Neural crest cell (in vitro differentiated cells): ENCODE measurements around the gene SPN. TPM values are rescaled to one million over a fixed set of nuclear protein-coding genes. Genes with fewer than 3 reads are reported as not detected.
"Not testable (repeated sequence)": the region's sequence is repeated elsewhere in the genome, so short reads cannot be mapped to it uniquely, and the experiment has no call there.

Source experiments
- DNase-seq: peaks from one replicate; pipeline ENCODE4 v3.0.0; 2021; ENCODE audit warnings: low read depth, mixed read lengths, low spot score
- H3K27ac Mint-ChIP-seq: one replicate; pipeline ENCODE4 v1.8.0; 2021; ENCODE audit warnings: mild to moderate bottlenecking, mixed read lengths; ENCODE audit not compliant: unreplicated experiment
- H3K27me3 Mint-ChIP-seq: 2 replicates; pipeline ENCODE4 v1.8.0; 2021; ENCODE audit warnings: low read depth, mild to moderate bottlenecking, mixed read lengths
- H3K36me3 Mint-ChIP-seq: 2 replicates; pipeline ENCODE4 v1.8.0; 2021; ENCODE audit warnings: low read depth, mild to moderate bottlenecking, mixed read lengths
- H3K4me1 Mint-ChIP-seq: 2 replicates; pipeline ENCODE4 v1.8.0; 2021; ENCODE audit warnings: mixed read lengths
- H3K4me3 Mint-ChIP-seq: one replicate; pipeline ENCODE4 v1.8.0; 2021; ENCODE audit warnings: mild to moderate bottlenecking, mixed read lengths
- H3K9me3 Mint-ChIP-seq: 2 replicates; pipeline ENCODE4 v1.8.0; 2021; ENCODE audit warnings: mixed read lengths
- CTCF ChIP-seq: fragments of 200-600 bp; sonication (generic); conservative IDR thresholded peaks from 2 replicates; pipeline ENCODE4 v1.5.0; 2021; ENCODE audit warnings: antibody characterized with exemption, mild to moderate bottlenecking
- long read RNA-seq: library from polyadenylated mRNA; unstranded; transcript quantifications from one replicate; pipeline ENCODE4 v2.0.0, GENCODE V29; 2020
- total RNA-seq: library from RNA; stranded (reverse); gene quantifications from 2 replicates; pipeline ENCODE4 v1.2.1, GENCODE V29; 2021

SPN gene
- total RNA-seq, result 0.07 and 0.16 TPM in 2 replicates
- long read RNA-seq, result 0 reads

DNA sequence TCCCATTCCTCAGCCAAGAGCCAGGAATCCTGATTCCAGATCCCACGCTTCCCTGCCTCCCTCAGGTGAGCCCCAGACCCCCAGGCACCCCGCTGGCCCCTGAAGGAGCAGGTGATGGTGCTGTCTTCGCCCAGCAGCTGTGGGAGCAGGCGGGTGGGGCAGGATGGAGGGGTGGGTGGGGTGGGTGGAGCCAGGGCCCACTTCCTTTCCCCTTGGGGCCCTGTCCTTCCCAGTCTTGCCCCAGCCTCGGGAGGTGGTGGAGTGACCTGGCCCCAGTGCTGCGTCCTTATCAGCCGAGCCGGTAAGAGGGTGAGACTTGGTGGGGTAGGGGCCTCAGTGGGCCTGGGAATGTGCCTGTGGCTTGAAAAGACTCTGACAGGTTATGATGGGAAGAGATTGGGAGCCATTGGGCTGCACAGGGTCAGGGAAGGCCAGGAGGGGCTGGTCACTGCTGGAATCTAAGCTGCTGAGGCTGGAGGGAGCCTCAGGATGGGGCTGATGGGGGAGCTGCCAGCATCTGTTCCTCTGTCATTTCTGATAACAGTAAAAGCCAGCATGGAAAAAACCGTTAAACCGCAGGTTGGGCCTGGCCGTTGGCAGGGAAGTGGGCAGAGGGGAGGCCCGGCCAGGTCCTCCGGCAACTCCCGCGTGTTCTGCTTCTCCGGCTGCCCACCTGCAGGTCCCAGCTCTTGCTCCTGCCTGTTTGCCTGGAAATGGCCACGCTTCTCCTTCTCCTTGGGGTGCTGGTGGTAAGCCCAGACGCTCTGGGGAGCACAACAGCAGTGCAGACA is at the start of gene SPN:
TSS of gene SPN (plus strand) at position 232 of the 791 bp plus-strand sequence. CDS start at position 714, 482 bp downstream.
- H3K9me3 Mint-ChIP-seq, result no peaks in the 10 kb centered on the region
- H3K27ac Mint-ChIP-seq, result no peak within 1 kb of the TSS
- no peak for DNase-seq
- no peak within 1 kb of the TSS for H3K4me3 Mint-ChIP-seq
- no peak for TF ChIP-seq CTCF
- peaks cover 31% of the 10 kb centered on the region for H3K4me1 Mint-ChIP-seq
- H3K27me3 Mint-ChIP-seq, result no peaks in the 10 kb centered on the region
- H3K36me3 Mint-ChIP-seq, result no peaks in the 10 kb centered on the region

DNA sequence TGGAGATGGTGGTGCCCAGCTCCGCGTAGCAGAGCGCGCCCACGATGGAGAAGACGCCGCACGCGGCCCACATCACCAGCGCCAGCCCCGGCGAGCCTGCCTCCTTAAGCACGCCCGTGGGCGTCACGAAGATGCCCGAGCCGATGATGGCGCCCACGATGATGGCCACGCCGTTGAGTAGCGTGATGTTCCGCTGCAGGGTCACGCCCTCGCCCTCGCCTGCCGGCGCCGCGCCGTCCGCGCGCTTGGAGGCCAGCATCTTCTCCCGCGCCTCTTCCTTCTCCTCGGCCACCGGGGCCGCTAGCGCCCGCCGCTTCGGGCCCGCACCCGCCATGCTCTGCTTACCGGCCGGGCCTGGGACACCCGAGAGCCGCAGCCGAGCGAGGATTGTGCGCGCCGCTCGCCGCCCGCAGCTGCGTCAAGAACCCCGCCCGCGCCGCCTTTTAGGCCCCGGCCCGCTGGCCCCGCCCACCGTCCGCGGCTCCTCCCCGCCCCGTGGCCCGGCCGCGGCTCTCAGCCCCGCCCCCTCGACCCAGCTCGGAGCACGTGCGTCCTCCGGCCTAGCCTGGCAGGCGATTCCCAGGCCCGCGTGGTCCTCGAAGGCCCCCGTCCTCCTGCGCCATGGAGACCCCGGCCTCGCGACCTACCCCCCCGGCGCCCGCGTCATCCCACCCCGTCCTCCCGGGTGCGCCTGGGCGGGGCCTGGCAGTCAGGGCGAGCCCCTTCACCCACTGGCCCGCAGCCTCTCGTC is 49.6 kb upstream of the SPN start:
- not testable (repeated sequence) for H3K27me3 Mint-ChIP-seq, H3K9me3 Mint-ChIP-seq, H3K36me3 Mint-ChIP-seq
- peak; percentile 89 for DNase-seq
- Mint-ChIP-seq H3K4me3 (peak overlapping the region; percentile 95), H3K27ac (peak overlapping the region; percentile 57), H3K4me1 (peaks cover 28% of the 10 kb centered on the region)

GRCh38 chr16:29614691-29615314 is 48.2 kb upstream of the SPN start:
- H3K9me3 Mint-ChIP-seq, H3K27me3 Mint-ChIP-seq, H3K27ac Mint-ChIP-seq, H3K36me3 Mint-ChIP-seq, DNase-seq: not testable (repeated sequence)
- peaks cover 22% of the 10 kb centered on the region for H3K4me1 Mint-ChIP-seq
- peak overlapping the region; percentile 76 for H3K4me3 Mint-ChIP-seq
- TF ChIP-seq CTCF, result peak; percentile 20

- DNase-seq, H3K27ac Mint-ChIP-seq, H3K36me3 Mint-ChIP-seq, H3K27me3 Mint-ChIP-seq, H3K9me3 Mint-ChIP-seq: not testable (repeated sequence)
- peaks cover 22% of the 10 kb centered on the region for H3K4me1 Mint-ChIP-seq
- peak overlapping the region; percentile 68 for H3K4me3 Mint-ChIP-seq
Observed at GRCh38 chr16:29616127-29616526, 46.9 kb upstream of the SPN start.

- DNase-seq, H3K9me3 Mint-ChIP-seq, H3K27me3 Mint-ChIP-seq, H3K4me1 Mint-ChIP-seq, H3K36me3 Mint-ChIP-seq, H3K27ac Mint-ChIP-seq, H3K4me3 Mint-ChIP-seq: not testable (repeated sequence)
- TF ChIP-seq CTCF, result peak; percentile 28
Observed at GRCh38 chr16:29620591-29620990, 42.5 kb upstream of the SPN start.

GRCh38 chr16:29622738-29623137 is 40.3 kb upstream of the SPN start:
- not testable (repeated sequence) for DNase-seq, H3K27me3 Mint-ChIP-seq, H3K4me3 Mint-ChIP-seq, H3K4me1 Mint-ChIP-seq, H3K36me3 Mint-ChIP-seq, H3K9me3 Mint-ChIP-seq, H3K27ac Mint-ChIP-seq

DNA sequence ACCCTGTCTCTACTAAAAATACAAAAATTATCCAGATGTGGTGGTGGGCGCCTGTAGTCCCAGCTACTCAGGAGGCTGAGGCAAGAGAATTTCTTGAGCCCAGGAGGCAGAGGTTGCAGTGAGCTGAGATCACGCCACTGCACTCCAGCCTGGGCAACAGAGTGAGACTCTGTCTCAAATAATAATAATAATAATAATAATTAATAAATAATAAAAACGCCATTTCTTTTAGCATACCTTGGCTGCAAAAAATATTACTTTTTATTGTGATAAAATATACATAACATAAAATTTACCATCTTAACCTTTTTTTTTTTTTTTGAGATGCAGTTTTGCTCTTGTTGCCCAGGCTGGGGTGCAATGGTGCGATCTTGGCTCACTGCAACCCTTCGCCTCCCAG is 39.8 kb upstream of the SPN start:
- not testable (repeated sequence) for H3K4me1 Mint-ChIP-seq, H3K9me3 Mint-ChIP-seq, H3K36me3 Mint-ChIP-seq, DNase-seq, H3K27me3 Mint-ChIP-seq, H3K4me3 Mint-ChIP-seq, H3K27ac Mint-ChIP-seq

DNA sequence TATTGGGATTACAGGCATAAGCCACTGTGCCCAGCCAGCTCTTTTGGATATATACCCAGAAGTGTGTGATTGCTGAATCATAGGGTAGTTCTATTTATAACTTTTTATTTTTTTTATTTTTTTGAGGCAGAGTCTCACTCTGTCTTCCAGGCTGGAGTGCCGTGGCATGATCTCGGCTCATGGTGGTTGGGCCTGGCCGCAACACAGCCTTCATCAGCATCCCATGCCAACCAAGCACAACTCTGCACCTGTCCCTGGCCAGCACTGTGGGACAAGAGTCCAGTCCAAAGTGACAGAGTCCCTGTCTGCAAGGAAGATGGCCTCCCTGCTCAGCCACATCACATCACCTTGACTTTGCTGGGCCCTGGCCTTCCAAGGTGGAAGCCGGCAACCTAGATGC is 37.9 kb upstream of the SPN start:
- H3K27ac Mint-ChIP-seq, H3K4me1 Mint-ChIP-seq, H3K27me3 Mint-ChIP-seq, H3K36me3 Mint-ChIP-seq, H3K4me3 Mint-ChIP-seq, DNase-seq, H3K9me3 Mint-ChIP-seq: not testable (repeated sequence)

- DNase-seq, H3K9me3 Mint-ChIP-seq, H3K27me3 Mint-ChIP-seq, H3K4me3 Mint-ChIP-seq, H3K4me1 Mint-ChIP-seq, H3K36me3 Mint-ChIP-seq: not testable (repeated sequence)
- peak overlapping the region; percentile 35 for H3K27ac Mint-ChIP-seq
Observed at GRCh38 chr16:29626778-29627331, 36.2 kb upstream of the SPN start.

DNA sequence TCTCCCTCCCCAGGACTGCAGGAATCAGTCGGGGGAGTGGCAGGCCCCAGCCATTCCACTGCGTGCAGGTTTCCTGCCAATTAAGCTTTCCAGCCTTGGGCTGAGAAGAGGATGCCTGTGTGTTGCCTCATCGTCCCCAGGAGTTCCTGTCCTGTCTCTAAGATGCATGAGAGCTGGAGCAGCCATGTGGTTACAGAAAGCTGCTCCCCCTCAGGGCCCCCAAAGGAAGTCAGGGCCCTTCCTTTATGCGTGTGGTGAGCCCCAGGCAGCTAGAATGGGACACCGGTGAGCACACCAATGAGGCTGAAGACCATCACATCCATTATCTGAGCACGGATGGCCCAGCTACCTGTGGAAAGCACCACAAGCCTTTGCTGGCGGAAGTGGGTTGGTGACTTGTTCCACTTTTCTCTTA is 35.4 kb upstream of the SPN start:
- H3K36me3 Mint-ChIP-seq, H3K27ac Mint-ChIP-seq, H3K4me1 Mint-ChIP-seq, H3K4me3 Mint-ChIP-seq, H3K9me3 Mint-ChIP-seq, DNase-seq, H3K27me3 Mint-ChIP-seq: not testable (repeated sequence)
